IPS-NIHi7 (cell line): ENCODE results near the gene LRRN4CL.

Experiments used
- DNase-seq: peaks from one replicate; pipeline ENCODE4 v3.0.0; 2012; ENCODE audit warnings: mixed read lengths; ENCODE audit errors: extremely low spot score

LRRN4CL gene

GRCh38 chr11:62646825-62647608, 42.3 kb downstream of the LRRN4CL start:
- peak; percentile 22 for DNase-seq

DNA sequence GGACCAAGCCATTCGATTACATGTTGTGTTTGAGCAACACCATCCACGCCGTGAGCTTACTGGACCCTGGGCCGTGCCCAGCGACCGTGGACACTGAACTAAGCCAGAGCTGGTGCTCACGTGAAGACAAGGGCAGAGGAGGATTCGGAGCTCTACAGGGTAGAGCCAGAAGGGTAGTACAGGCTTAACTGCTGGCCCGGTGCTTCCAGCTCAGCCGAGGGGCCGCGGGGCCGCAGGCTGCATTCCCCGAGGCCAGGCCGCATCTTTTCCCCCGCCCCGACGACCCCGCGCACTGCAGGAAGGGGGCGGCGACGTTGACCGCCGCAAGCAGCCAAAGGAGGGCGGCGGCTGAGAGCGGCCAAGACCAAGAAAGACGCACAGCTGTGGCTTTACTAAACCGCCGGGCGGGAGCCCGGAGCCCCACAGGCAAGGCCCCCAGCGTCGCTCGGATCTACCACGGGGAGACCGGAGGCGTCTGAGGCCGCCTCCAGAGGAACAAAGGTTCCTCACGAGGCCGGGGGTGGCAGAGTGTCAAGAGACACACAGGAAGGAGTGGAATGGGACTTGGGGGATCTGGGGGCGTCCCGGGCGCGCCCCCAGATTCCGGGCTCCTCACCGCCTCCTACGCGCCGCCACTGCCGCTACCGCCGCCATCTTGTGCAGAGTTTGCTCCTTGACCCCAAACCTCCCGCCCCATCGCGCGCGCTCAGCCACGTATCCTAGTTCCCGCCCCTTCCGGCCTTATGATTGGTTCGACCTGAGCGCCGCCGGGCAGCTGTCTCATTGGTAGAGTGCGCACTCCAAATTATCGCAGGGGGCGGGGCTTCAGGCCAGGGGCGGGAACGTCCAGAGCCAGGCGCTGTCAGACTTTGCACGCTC, 43.1 kb downstream of the LRRN4CL start, which contains the start of gene GANAB:
Gene GANAB, minus strand, starts transcription at position 668 of the 879 bp plus-strand sequence. Its CDS starts 14 bp downstream, at position 654.
- peak; percentile 100 for DNase-seq

DNA sequence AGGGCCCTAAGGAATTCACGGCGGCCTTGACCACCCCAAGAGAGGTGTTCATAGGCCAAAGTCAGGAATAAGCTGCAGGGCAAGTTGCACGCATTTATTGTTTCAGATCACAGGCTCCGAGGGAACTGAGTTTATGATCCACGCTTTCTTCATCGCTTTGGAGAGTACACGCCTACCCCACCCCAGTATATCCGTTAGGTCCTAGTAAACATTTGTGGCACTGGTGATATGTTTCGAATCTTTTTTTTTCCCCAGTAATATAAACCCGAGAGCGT, 43.7 kb downstream of the LRRN4CL start:
- no peak for DNase-seq

GRCh38 chr11:62644220-62644619, 45.1 kb downstream of the LRRN4CL start:
- DNase-seq: no peak
